SU-DHL-6 (cell line): ENCODE measurements around the gene HSPA1A.
"Not testable (repeated sequence)": the region's sequence is repeated elsewhere in the genome, so short reads cannot be mapped to it uniquely, and the experiment has no call there.

Experiments
- H2AFZ ChIP-seq: fragments of 200-600 bp; sonication (generic); 2 replicates; pipeline ENCODE4 v1.6.1; 2014; ENCODE audit warnings: low read depth, mild to moderate bottlenecking, moderate library complexity, mixed read lengths, antibody characterized with exemption, low read length; ENCODE audit not compliant: severe bottlenecking
- H3F3A ChIP-seq: fragments of 200-600 bp; shearing (Covaris generic); 2 replicates; pipeline ENCODE4 v1.6.0; 2016; ENCODE audit warnings: antibody characterized with exemption, mild to moderate bottlenecking; ENCODE audit not compliant: insufficient read depth
- H3K27ac ChIP-seq: fragments of 200-600 bp; sonication (generic); 2 replicates; pipeline ENCODE4 v1.5.1; 2016; ENCODE audit warnings: low read depth, mild to moderate bottlenecking, low read length, moderate library complexity, mixed read lengths
- H3K27me3 ChIP-seq: fragments of 200-600 bp; sonication (generic), shearing (Covaris generic); 2 replicates; pipeline ENCODE4 v1.6.0; 2014; ENCODE audit warnings: mild to moderate bottlenecking, low read length
- H3K36me3 ChIP-seq: fragments of 200-600 bp; sonication (generic); 2 replicates; pipeline ENCODE4 v1.6.1; 2014; ENCODE audit warnings: mild to moderate bottlenecking, low read length, mixed read lengths
- H3K4me2 ChIP-seq: fragments of 300-600, 200-600 bp; shearing (Covaris generic), sonication (generic); 2 replicates; pipeline ENCODE4 v1.6.0; 2014; ENCODE audit warnings: low read length, low read depth, mild to moderate bottlenecking; ENCODE audit not compliant: poor library complexity, severe bottlenecking
- H3K4me3 ChIP-seq: fragments of 200-600 bp; sonication (generic); 2 replicates; pipeline ENCODE4 v1.5.1; 2014; ENCODE audit warnings: antibody characterized with exemption, low read length, mild to moderate bottlenecking, mixed read lengths; ENCODE audit not compliant: insufficient read depth, poor library complexity, severe bottlenecking
- H3K79me2 ChIP-seq: fragments of 200-600 bp; sonication (generic); 2 replicates; pipeline ENCODE4 v1.6.1; 2014; ENCODE audit warnings: mild to moderate bottlenecking, low read length, moderate library complexity; ENCODE audit not compliant: insufficient read depth
- H3K9ac ChIP-seq: fragments of 200-600 bp; sonication (generic); 2 replicates; pipeline ENCODE4 v1.7.0; 2014; ENCODE audit warnings: mild to moderate bottlenecking, low read length
- H3K9me2 ChIP-seq: fragments of 200-600 bp; sonication (generic); replicated peaks from 2 replicates; pipeline ENCODE4 v1.6.1; 2014; ENCODE audit warnings: low read length; ENCODE audit not compliant: insufficient read depth
- H3K9me3 ChIP-seq: fragments of 200-600 bp; sonication (generic); 2 replicates; pipeline ENCODE4 v1.6.1; 2014; ENCODE audit warnings: low read length, mixed read lengths; ENCODE audit not compliant: insufficient read depth
- H4K20me1 ChIP-seq: fragments of 200-600 bp; sonication (generic); 2 replicates; pipeline ENCODE4 v1.6.1; 2014; ENCODE audit warnings: low read depth, mild to moderate bottlenecking, antibody characterized with exemption, low read length, moderate library complexity, mixed read lengths
- CTCF ChIP-seq: fragments of 200-600 bp; sonication (generic); IDR thresholded peaks from one replicate; pipeline ENCODE4 v1.5.1; 2017; ENCODE audit warnings: antibody characterized with exemption, mild to moderate bottlenecking, low read length, moderate library complexity; ENCODE audit not compliant: insufficient read depth, poor library complexity, severe bottlenecking
- EZH2phosphoT487 ChIP-seq: fragments of 200-600 bp; sonication (generic), shearing (Covaris generic); conservative IDR thresholded peaks from 2 replicates; pipeline ENCODE4 v1.6.1; 2018; ENCODE audit warnings: mild to moderate bottlenecking, antibody characterized with exemption, low read length, moderate library complexity, mixed read lengths

The HSPA1A gene

GRCh38 chr6:31847276-31847978, 32.1 kb downstream of the HSPA1A start:
- Histone ChIP-seq H3K9ac (no peak overlapping the region), H3K9me3 (no peaks in the 10 kb centered on the region), H3K27me3 (no peaks in the 10 kb centered on the region), H3K4me2 (no peak overlapping the region), H4K20me1 (no peaks in the 10 kb centered on the region), H3K36me3 (no peaks in the 10 kb centered on the region), H3K79me2 (no peaks in the 10 kb centered on the region), H3F3A (peaks cover 26% of the 10 kb centered on the region), H2AFZ (no peak overlapping the region), H3K9me2 (no peaks in the 10 kb centered on the region), H3K4me3 (no peak overlapping the region), H3K27ac (no peak overlapping the region)
- TF ChIP-seq CTCF (no peak), EZH2phosphoT487 (no peak)

- no peak overlapping the region for H3K27ac ChIP-seq
- peaks cover 10% of the 10 kb centered on the region; the same call in 1 of the 2 replicates for H3F3A ChIP-seq
- H3K36me3 ChIP-seq, result no peaks in the 10 kb centered on the region
- no peaks in the 10 kb centered on the region for H4K20me1 ChIP-seq
- H3K79me2 ChIP-seq, result no peaks in the 10 kb centered on the region
- H2AFZ ChIP-seq, result no peak overlapping the region
- H3K9ac ChIP-seq, result no peak overlapping the region
- no peak overlapping the region for H3K4me3 ChIP-seq
- H3K4me2 ChIP-seq, result no peak overlapping the region
- TF ChIP-seq EZH2phosphoT487 (no peak), CTCF (no peak)
- H3K9me3 ChIP-seq, result peaks cover 3% of the 10 kb centered on the region; the same call in 1 of the 2 replicates
- H3K9me2 ChIP-seq, result no peaks in the 10 kb centered on the region
- no peaks in the 10 kb centered on the region for H3K27me3 ChIP-seq
Measured at GRCh38 chr6:31850765-31851484, 35.6 kb downstream of the HSPA1A start.

- Histone ChIP-seq H3F3A (peaks cover 6% of the 10 kb centered on the region; the same call in 1 of the 2 replicates), H3K27me3 (no peaks in the 10 kb centered on the region), H3K9me2 (no peaks in the 10 kb centered on the region), H3K79me2 (no peaks in the 10 kb centered on the region), H3K4me3 (no peak overlapping the region), H2AFZ (no peak overlapping the region), H3K36me3 (no peaks in the 10 kb centered on the region), H3K4me2 (no peak overlapping the region), H4K20me1 (no peaks in the 10 kb centered on the region), H3K27ac (no peak overlapping the region), H3K9me3 (peaks cover 3% of the 10 kb centered on the region; the same call in 1 of the 2 replicates), H3K9ac (no peak overlapping the region)
- TF ChIP-seq EZH2phosphoT487, result no peak
- no peak for TF ChIP-seq CTCF
Measured at GRCh38 chr6:31851485-31851832, 36.1 kb downstream of the HSPA1A start.

GRCh38 chr6:31851980-31852718, 36.8 kb downstream of the HSPA1A start:
- not testable (repeated sequence) for H3K9ac ChIP-seq, H3K9me2 ChIP-seq, H3K9me3 ChIP-seq, H3K79me2 ChIP-seq, H3K27me3 ChIP-seq, H3F3A ChIP-seq, H3K4me2 ChIP-seq, H3K4me3 ChIP-seq, H3K36me3 ChIP-seq, H2AFZ ChIP-seq, H4K20me1 ChIP-seq, H3K27ac ChIP-seq

GRCh38 chr6:31857774-31858173, 42.4 kb downstream of the HSPA1A start:
- not testable (repeated sequence) for H3K4me3 ChIP-seq, H3K9ac ChIP-seq, H3K27me3 ChIP-seq, H3K9me3 ChIP-seq, H3K9me2 ChIP-seq, H2AFZ ChIP-seq, H3F3A ChIP-seq, H3K79me2 ChIP-seq, H4K20me1 ChIP-seq, H3K36me3 ChIP-seq, H3K27ac ChIP-seq, H3K4me2 ChIP-seq
